ENCODE measurements around the gene LAMA2.

DNA sequence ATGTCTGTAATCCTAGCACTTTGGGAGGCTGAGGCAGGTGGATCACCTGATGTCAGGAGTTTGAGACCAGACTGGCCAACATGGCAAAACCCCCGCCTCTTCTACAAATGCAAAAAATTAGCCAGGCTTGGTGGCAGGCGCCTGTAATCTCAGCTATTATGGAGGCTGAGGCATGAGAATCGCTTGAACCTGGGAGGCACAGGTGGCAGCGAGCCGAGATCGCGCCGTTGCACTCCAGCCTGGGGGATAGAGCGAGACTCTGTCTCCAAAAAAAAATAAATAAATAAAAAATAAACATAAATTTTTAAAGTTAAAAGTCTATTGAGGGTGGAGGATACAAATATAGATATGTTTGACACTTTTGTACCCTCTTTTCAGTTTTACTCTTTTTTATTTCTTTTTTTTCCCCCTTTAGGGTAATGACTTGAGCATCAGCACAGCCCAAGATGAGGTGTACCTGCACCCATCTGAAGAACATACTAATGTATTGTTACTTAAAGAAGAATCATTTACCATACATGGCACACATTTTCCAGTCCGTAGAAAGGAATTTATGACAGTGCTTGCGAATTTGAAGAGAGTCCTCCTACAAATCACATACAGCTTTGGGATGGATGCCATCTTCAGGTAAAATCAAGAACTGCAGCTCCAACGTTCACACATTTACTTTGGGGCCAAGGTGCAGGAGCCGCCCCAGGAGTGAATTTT lies 368.9 kb downstream of the LAMA2 start:
- TF ChIP-seq CTCF (IDR thresholded peaks at IDR 0.05; ENCODE audit: insufficient read depth, low read depth, low read length) (peak; percentile 85), EZH2 (IDR thresholded peaks at IDR 0.05; ENCODE audit: insufficient read depth, low read length) (no peak)
